CD14-positive monocyte (primary cell): ENCODE data around the gene DSCAML1. TPM values are rescaled to one million over a fixed set of nuclear protein-coding genes. Genes with fewer than 3 reads are reported as not detected.
A peak's percentile ranks its signal among the peaks of the same experiment; 100 is the strongest.

Source experiments
- DNase-seq, 3 donors: peaks; one replicate each; pipeline ENCODE4 v3.0.0-alpha.2; 2011 to 2022
- H2AFZ ChIP-seq: 2 replicates; pipeline ENCODE4 v1.6.0; 2012; ENCODE audit warnings: mild to moderate bottlenecking, low read depth, low read length, inconsistent platforms; ENCODE audit not compliant: insufficient read depth, poor library complexity, severe bottlenecking
- H3K27ac ChIP-seq, 2 donors: 1 replicate in 1 of 2; 2 replicates in 1 of 2; pipeline ENCODE4 v1.5.1; 2012 to 2013; ENCODE audit warnings: low read length in 2 of 2, control low read depth in 1 of 2, inconsistent platforms in 1 of 2, low read depth in 1 of 2, mild to moderate bottlenecking in 1 of 2
- H3K27me3 ChIP-seq, 2 donors: one replicate each; pipeline versions ENCODE4 v1.6.0 to v1.6.1; 2011 to 2013; ENCODE audit warnings: low read length in 2 of 2; ENCODE audit not compliant: control insufficient read depth in 2 of 2, insufficient read depth in 2 of 2
- H3K36me3 ChIP-seq, 2 donors: replicated peaks in 1 of 2; 1 replicate in 1 of 2; 2 replicates in 1 of 2; pipeline versions ENCODE4 v1.5.1 to v1.6.1; 2012 to 2013; ENCODE audit warnings: low read length in 2 of 2, control low read depth in 1 of 2, inconsistent platforms in 1 of 2, mild to moderate bottlenecking in 1 of 2; ENCODE audit not compliant: insufficient read depth in 2 of 2, control insufficient read depth in 1 of 2
- H3K4me1 ChIP-seq, 2 donors: 1 replicate in 1 of 2; 2 replicates in 1 of 2; pipeline versions ENCODE4 v1.5.1 to v1.6.1; 2012 to 2013; ENCODE audit warnings: low read length in 2 of 2, control low read depth in 1 of 2, inconsistent platforms in 1 of 2, mild to moderate bottlenecking in 1 of 2, moderate library complexity in 1 of 2; ENCODE audit not compliant: insufficient read depth in 2 of 2, control insufficient read depth in 1 of 2
- H3K4me2 ChIP-seq: replicated peaks from 2 replicates; pipeline ENCODE3; 2012; ENCODE audit warnings: low read length, moderate library complexity, mild to moderate bottlenecking; ENCODE audit not compliant: poor library complexity, severe bottlenecking; ENCODE audit errors: extremely low read depth
- H3K4me3 ChIP-seq, 3 experiments: fragments of 200-600 bp in 1 of 3; sonication (generic) in 1 of 3; replicated peaks in 1 of 3; 1 replicate in 2 of 3; 2 replicates in 1 of 3; pipeline ENCODE4 v1.5.1; 2011 to 2013; ENCODE audit warnings: low read length in 3 of 3, mild to moderate bottlenecking in 3 of 3, control low read depth in 2 of 3, low read depth in 2 of 3, inconsistent platforms in 1 of 3, moderate library complexity in 1 of 3
- H3K79me2 ChIP-seq: 2 replicates; pipeline ENCODE4 v1.6.0; 2012; ENCODE audit warnings: mild to moderate bottlenecking, control low read depth, inconsistent platforms, low read length, moderate library complexity; ENCODE audit not compliant: insufficient read depth
- H3K9ac ChIP-seq: 2 replicates; pipeline ENCODE4 v1.6.0; 2017; ENCODE audit warnings: low read length, mild to moderate bottlenecking; ENCODE audit not compliant: insufficient read depth, poor library complexity, severe bottlenecking
- H3K9me3 ChIP-seq, 2 donors: replicated peaks in 1 of 2; 1 replicate in 1 of 2; 2 replicates in 1 of 2; pipeline versions ENCODE4 v1.5.1 to v1.6.1; 2012 to 2013; ENCODE audit warnings: low read length in 2 of 2, control low read depth in 1 of 2; ENCODE audit not compliant: control insufficient read depth in 1 of 2, insufficient read depth in 1 of 2
- H4K20me1 ChIP-seq: 2 replicates; pipeline ENCODE4 v1.6.0; 2012; ENCODE audit warnings: mild to moderate bottlenecking, low read length, control low read depth, moderate library complexity; ENCODE audit not compliant: insufficient read depth
- H3K27ac Mint-ChIP-seq, 7 donors: one replicate each; pipeline ENCODE4 v1.8.0; 2020; ENCODE audit warnings: mild to moderate bottlenecking in 7 of 7, mixed read lengths in 7 of 7, moderate library complexity in 6 of 7, inconsistent platforms in 2 of 7
- H3K27me3 Mint-ChIP-seq, 3 donors: one replicate each; pipeline ENCODE4 v1.8.0; 2021 to 2022; ENCODE audit warnings: low read depth in 3 of 3, mild to moderate bottlenecking in 3 of 3, mixed read lengths in 3 of 3, moderate library complexity in 3 of 3, inconsistent platforms in 1 of 3
- H3K36me3 Mint-ChIP-seq, 2 donors: one replicate each; pipeline ENCODE4 v1.8.0; 2020; ENCODE audit warnings: mixed read lengths in 2 of 2, inconsistent platforms in 1 of 2, mild to moderate bottlenecking in 1 of 2
- H3K4me1 Mint-ChIP-seq: one replicate; pipeline ENCODE4 v1.8.0; 2020; ENCODE audit warnings: mild to moderate bottlenecking, mixed read lengths
- H3K4me3 Mint-ChIP-seq, 2 donors: one replicate each; pipeline ENCODE4 v1.8.0; 2020; ENCODE audit warnings: mild to moderate bottlenecking in 2 of 2, mixed read lengths in 2 of 2, moderate library complexity in 1 of 2
- H3K9me3 Mint-ChIP-seq, 7 donors: one replicate each; pipeline ENCODE4 v1.8.0; 2020 to 2022; ENCODE audit warnings: mixed read lengths in 7 of 7, mild to moderate bottlenecking in 6 of 7, moderate library complexity in 6 of 7, inconsistent platforms in 2 of 7
- WGBS: methylation state at CpG from one replicate; pipeline ENCODE4 v1.1.5; 2013; ENCODE audit warnings: missing lambda C conversion rate; ENCODE audit not compliant: insufficient coverage; 5-methylcytosine and 5-hydroxymethylcytosine counted together
- intact Hi-C, 2 donors: fragments of 100-400 bp; cut with micrococcal nuclease; formaldehyde crosslinking; loops; one replicate each; pipeline versions ENCODE4 v1.15.0 to v1.15.1; 2023
- polyA plus RNA-seq, 3 donors: library from polyadenylated mRNA; depleted of rRNA in 1 of 3; unstranded in 2 of 3; stranded (reverse) in 1 of 3; fragments of 300-500 nt in 2 of 3; fragments of >200 nt in 1 of 3; fragmentation: Illumina TruSeq in 2 of 3; gene quantifications; 1 replicate in 2 of 3; 2 replicates in 1 of 3; pipeline ENCODE4 v1.2.3, GENCODE V29; 2012 to 2021
- TF ChIP-seq, protein P1 (sequence below): fragments of 200-600 bp; IDR thresholded peaks from one replicate; pipeline ENCODE4 v1.8.0; 2022; ENCODE audit warnings: antibody characterized with exemption, mild to moderate bottlenecking

DSCAML1 gene
- polyA plus RNA-seq, 3 donors, result not detected

DNA sequence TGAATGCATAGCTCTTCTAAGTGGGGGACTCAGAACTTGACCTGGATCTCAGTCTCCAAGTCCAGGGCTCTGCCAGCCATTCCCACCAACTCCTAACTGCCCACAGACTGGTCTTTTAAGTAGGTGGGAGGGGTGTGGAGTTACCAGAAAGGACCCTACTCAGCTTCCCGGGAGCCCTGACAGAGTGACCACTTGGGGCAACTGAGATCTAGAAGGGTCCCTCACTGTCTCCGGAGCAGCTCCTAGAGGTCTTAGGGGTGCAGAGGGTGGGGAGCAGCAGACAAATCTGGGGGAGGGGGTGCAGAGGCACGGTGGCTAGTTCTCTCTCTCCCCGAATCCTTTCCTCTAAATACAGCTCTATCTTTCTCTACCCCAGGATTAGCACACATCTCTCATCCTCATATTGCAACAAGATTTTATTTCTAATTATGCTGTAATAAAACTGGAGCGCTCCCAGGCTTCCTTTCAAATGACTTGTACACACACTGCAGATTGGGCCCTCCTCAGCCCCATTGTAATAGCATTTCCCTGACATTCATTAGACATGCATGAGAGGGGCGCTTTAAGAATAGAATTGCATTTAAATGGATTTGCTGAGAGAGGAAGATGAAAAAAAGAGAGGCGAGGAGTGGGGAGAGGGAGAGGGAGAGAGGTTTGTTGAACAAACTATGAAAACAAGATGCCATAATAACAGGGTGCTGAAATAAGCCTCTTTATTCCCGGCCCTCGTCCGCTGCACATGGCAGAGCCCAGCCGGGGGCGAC, 250.4 kb downstream of the DSCAML1 start:
- H3K9ac ChIP-seq, result no peak overlapping the region
- H3K27ac Mint-ChIP-seq, result peak overlapping the region in 1 of 7 donors; percentile 48

DNA sequence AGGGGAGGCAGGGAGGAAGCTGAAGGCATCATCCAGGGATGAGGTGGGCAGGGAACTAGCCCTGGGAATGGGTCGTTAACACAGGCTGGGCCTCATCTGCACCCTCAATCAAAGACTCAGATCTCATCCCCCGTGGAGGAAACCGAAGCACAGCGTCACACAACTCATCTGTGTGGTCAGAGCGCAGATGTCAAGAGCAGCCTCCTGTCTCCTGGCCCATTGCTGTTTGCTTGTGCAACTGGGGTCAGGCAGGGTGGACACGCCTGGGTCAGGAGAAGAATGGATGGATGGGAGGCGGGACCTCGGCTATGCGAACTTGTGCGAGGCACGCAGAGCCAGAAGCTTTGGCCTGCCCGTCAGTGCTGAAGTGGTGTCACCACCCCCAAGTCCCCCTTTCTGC, 251.3 kb downstream of the DSCAML1 start:
- TF ChIP-seq, protein P1, sequence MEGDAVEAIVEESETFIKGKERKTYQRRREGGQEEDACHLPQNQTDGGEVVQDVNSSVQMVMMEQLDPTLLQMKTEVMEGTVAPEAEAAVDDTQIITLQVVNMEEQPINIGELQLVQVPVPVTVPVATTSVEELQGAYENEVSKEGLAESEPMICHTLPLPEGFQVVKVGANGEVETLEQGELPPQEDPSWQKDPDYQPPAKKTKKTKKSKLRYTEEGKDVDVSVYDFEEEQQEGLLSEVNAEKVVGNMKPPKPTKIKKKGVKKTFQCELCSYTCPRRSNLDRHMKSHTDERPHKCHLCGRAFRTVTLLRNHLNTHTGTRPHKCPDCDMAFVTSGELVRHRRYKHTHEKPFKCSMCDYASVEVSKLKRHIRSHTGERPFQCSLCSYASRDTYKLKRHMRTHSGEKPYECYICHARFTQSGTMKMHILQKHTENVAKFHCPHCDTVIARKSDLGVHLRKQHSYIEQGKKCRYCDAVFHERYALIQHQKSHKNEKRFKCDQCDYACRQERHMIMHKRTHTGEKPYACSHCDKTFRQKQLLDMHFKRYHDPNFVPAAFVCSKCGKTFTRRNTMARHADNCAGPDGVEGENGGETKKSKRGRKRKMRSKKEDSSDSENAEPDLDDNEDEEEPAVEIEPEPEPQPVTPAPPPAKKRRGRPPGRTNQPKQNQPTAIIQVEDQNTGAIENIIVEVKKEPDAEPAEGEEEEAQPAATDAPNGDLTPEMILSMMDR, result no peak
- Mint-ChIP-seq H3K36me3 (no peaks in the 10 kb centered on the region), H3K4me3 (no peak overlapping the region), H3K27me3 (peaks cover 3 to 6% (median 4%) of the 10 kb centered on the region in 3 donors), H3K9me3 (peaks cover 0 to 3% (median 0%) of the 10 kb centered on the region in 7 donors), H3K4me1 (no peaks in the 10 kb centered on the region), H3K27ac (peak overlapping the region in 1 of 7 donors; percentile 47)
- Histone ChIP-seq H3K27ac (no peak overlapping the region), H3K27me3 (no peaks in the 10 kb centered on the region), H2AFZ (no peak overlapping the region), H4K20me1 (no peaks in the 10 kb centered on the region), H3K9me3 (no peaks in the 10 kb centered on the region), H3K4me3 (no peak overlapping the region), H3K79me2 (no peaks in the 10 kb centered on the region), H3K4me2 (no peak overlapping the region), H3K36me3 (no peaks in the 10 kb centered on the region), H3K9ac (no peak overlapping the region), H3K4me1 (no peaks in the 10 kb centered on the region)
- no peak for DNase-seq
- 98% methylated on average over 5 of the region's 12 CpGs for WGBS
- intact Hi-C loops, result no loop called here

More for the DNA sequence above, 250.4 kb downstream of the DSCAML1 start:
- H3K4me1 ChIP-seq, result no peaks in the 10 kb centered on the region
- WGBS, result 100% methylated on average over 5 of the region's 12 CpGs
- no peaks in the 10 kb centered on the region for H3K27me3 ChIP-seq
- H3K36me3 ChIP-seq, result no peaks in the 10 kb centered on the region
- no peaks in the 10 kb centered on the region for H4K20me1 ChIP-seq
- no peak for DNase-seq
- no peak overlapping the region for H3K4me2 ChIP-seq
- Mint-ChIP-seq H3K4me3 (no peak overlapping the region), H3K9me3 (peaks cover 0 to 3% (median 0%) of the 10 kb centered on the region in 7 donors), H3K4me1 (no peaks in the 10 kb centered on the region), H3K27me3 (peaks cover under 1 to 6% (median 4%) of the 10 kb centered on the region in 3 donors), H3K36me3 (no peaks in the 10 kb centered on the region)
- TF ChIP-seq, protein P1, result no peak
- H3K4me3 ChIP-seq, result no peak overlapping the region
- no peaks in the 10 kb centered on the region for H3K79me2 ChIP-seq
- no peak overlapping the region for H2AFZ ChIP-seq
- H3K9me3 ChIP-seq, result no peaks in the 10 kb centered on the region
- H3K27ac ChIP-seq, result no peak overlapping the region
- intact Hi-C loops, result no loop called here
